GM18858 (cell line): ENCODE results near the gene GAS6.
"Not testable (repeated sequence)": the region's sequence is repeated elsewhere in the genome, so short reads cannot be mapped to it uniquely, and the experiment has no call there.

Experiments used
- ATAC-seq: cut with Tn5 transposase; IDR thresholded peaks from one replicate; pipeline ENCODE4 v1.9.1; 2021; ENCODE audit not compliant: unreplicated experiment

GAS6 gene

GRCh38 chr13:113863524-113864272, at the start of gene GAS6:
GAS6 (minus strand) TSS chr13:113864076; CDS start chr13:113863920, 156 bp downstream.
- ATAC-seq = no peak

GRCh38 chr13:113913408-113913807, 49.5 kb upstream of the GAS6 start:
- not testable (repeated sequence) for ATAC-seq

DNA sequence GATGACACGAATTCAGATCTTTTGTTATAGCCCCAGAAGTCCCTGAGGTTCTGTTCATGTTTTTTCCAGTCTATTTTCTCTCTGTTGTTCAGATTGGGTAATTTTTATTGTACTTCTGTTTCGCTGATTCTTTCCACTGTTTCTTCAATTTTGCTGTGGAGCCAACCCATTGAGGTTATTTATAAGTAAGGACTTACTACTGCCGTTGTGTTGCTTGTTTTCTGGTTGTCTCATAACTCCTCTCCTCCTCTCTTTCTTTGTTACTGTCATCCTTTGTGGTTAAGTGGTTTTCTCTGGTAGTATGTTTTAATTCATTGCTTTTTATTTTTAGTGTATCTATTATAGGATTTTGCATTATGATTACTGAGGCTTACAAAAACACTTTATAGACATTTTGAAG, 48.7 kb upstream of the GAS6 start:
- no peak for ATAC-seq

DNA sequence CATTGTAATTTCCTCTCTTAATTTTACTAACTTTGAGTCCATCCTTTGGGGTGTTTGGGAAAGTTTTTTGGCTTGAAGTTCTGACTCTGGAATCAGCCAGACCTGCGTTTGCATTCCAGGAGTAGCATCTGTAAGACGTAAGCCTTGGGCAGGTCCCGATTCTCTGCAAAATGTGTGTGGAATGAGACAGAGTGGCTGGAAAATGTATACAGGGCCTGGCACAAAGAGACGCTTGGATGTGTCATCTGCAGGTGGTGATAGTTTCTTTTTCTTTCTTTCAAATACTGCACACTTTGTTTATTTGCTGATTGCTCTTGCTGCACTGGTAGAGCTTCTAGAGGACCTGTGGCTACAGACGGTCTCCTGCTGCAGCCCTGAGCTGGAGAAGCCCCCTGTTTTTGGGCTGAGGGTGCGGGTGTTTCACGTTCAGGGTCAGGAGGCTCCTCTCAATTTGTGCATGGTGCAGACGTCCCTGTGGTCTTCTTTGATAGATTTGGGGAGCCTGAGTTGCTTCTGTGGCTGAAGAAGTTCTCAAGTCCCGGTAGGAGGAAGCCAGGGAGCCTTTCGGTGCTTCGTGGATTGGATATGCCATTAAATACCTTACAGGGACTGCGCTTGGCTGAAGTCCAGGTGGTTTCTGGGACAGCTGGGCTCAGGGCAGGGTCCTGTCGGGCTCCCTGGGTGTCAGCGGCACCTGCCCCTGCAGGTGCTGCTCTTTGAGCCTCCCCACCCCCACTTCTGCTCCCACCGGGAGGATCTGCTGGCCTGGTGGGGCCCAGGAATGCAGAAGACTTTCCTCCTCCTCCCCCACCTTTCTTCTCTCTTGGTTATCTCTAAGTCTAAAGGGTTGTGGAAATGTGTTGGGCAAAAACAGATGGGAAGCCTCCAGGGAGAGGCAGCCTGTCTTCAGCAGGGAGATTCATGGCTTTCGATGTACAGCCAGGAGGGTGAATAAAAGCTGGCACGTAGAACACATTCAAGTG, 44.0 kb upstream of the GAS6 start:
- ATAC-seq = no peak

GRCh38 chr13:113906571-113906970, 42.7 kb upstream of the GAS6 start:
- ATAC-seq = no peak

DNA sequence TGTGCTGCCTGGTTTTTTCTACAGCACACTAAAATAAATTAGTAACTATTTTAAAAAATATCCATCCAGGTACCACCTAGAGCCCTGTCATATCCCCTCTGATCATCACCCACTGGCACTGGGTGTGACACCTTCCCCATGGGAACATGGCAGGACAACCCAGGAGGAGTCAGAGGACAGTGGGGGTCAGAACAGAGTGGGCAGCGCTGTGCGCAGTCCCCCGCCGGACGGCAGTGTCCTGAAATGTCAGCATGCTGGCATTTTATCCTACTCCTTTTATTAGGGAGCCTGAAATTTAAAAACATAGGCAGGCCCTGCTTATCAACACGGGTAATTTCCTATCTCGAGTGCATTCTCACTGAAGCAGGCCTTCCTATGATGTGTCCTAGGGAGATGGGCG, 42.1 kb upstream of the GAS6 start:
- ATAC-seq = no peak

DNA sequence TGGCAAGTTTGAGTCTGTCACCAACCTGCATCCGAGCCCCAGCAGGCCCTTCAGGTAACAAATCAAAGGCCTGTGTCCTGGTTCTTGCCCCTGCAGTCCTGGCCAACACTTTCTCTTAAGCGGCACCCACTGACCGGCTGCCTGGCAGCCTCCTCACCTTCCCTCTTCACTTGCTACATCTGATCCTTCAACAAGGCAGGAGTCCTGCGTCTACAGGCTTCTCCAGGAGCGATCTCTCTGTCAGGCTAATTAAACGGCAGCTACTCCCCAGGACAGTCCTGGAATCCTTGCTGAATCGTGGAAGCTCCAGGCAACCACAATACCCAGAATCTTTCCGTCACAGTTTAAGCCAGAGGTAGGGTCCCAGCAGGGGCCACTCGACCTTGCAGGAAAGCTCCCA, 41.1 kb upstream of the GAS6 start:
- ATAC-seq = no peak

- no peak for ATAC-seq
Measured at GRCh38 chr13:113904411-113904810, 40.5 kb upstream of the GAS6 start.

DNA sequence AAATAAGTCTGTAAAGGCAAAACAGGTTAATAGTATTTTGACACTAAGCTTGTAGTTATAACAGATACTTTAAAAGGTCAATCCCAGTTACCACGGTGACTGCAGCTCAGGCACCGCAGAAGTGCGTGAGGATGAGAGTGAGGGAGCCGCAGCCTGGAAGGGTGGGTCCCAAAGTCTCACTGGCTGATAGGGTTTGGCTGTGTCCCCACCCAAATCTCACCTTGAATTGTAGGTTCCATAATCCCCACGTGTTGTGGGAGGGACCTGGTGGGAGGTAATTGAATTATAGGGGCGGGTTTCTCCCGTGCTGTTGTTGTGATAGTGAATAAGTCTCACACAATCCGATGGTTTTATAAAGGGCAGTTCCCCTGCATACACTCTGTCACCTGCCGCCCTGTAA, 40.0 kb upstream of the GAS6 start:
- ATAC-seq = no peak

DNA sequence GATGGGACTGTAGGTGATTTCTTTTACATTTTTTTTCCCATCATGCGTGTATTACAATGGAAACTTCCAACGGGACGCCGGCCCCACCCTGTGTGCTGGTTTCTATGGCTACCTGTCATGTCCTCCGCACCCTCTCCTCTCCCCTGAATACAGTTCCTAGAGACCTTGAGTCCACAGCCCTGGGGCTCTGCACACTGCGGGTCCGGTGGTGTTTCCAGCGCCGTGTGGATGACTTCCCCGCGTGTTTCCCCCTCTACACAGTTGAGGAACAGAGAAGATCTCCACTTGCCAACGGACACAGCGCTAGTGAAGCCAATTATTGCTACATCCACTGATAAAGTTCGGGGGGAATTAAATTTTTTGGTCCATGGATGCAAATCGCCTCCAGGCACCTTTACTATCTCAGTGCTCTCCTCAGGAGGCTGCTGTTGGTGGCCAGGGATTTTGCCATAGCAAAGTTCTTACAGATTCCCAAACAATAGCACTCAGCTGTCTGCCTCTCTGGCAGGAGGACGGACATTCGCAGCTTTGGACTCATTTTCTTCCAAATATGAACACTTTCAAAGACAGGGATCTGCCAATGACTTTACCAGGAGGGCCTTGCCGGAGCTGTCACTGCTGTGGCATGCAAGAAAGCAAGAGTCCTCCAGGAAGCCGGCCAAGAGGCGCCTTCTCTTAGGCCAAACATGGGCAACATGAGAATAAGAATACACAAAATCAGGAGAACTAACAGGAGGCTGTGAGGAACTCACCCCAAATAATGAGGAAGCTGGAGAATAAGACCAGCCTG, 39.3 kb upstream of the GAS6 start:
- ATAC-seq = no peak

DNA sequence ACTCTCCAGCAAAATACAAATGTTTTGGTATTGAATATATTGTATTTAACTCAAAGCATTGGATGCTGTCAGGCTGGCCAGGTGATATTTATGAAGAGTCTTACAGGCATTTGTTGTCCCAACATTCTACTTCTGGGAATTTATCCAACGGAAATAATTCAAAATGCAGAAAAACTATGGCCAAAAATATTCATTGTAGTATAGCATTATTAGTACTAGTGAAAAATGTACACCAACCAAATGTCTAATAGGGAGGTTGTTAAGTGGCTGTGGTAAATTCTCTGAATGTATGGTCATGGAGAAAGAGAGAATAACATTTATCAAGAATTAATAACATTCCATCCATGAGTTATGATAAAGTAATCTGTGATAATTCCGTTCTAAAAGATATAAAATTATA, 38.6 kb upstream of the GAS6 start:
- no peak for ATAC-seq

DNA sequence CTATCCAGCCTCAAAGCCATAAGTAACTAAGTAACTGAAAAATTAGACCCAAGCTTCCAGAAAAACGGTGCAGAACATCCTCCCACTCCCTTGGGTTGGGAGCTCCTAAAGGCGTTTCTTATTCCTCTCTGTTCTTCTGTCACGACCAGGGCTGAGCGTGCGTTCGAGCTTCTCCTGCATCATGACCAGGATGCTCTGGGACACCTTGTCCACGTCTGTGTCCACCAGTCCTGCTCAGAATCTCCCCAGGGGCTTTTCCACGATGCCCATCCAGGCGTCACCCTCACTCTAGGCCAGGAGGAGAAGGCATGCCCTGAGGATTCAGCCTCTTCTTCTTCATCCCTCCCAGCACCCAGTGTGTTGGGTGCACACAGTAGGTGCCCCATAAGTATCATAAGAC, 37.8 kb upstream of the GAS6 start:
- no peak for ATAC-seq

- no peak for ATAC-seq
Measured at GRCh38 chr13:113901231-113901630, 37.4 kb upstream of the GAS6 start.

DNA sequence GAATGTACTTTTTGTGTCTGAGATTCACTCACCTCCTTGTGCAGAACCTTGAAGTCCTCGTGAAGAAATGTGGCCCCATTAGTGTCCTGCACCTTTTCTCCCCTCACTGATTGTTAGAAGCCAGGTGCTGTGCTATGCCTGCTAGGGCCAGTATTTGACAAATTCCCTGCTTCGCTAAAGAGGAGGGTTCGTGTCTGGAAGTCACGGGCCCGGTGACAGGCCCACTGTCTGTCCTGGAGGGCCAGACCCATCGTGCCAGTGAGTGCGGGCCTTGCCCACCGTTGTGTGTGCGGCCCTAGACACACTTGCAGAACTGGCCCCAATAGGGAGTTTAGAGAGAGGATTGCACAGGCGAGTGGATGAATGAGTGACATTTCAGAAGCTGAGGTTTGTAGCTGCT, 36.8 kb upstream of the GAS6 start:
- ATAC-seq = no peak

DNA sequence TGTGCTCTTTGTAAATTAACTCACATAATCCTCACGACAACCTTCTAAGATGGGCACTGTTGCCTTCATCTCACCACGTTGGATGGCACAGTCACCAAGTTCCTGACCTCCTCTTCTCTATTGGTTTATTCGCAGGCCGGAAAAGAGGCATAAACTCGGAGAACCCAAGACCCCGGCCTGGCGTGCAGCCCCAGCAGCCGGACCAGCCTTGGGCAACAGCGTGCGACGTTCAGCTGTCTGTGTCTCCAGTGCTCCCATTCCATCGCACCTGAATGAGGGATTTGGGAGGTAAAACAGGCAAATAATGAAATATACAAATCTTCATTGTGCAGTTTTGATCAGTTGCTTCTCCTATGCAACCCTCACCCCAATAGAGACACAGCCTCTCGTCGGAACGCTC, 34.5 kb upstream of the GAS6 start:
- ATAC-seq = no peak

DNA sequence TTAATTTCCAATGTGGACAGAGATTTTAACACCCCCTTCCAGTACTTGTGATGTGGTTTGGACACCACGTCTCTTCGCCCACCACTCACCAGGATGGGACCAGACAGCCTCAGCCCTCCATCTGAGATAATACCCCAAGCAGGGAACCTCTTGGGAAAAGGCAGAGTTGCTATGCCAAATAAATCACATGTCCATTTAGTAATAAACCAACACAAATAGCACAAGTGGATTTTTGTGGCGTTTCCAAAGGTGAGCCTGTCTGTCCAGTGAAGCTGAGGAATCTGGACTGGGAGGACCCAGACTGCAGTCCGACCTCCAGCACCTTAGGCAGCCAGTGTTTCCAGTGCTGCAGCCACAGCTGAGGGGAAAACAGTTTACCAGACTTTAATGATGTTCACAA, 34.1 kb upstream of the GAS6 start:
- no peak for ATAC-seq

GRCh38 chr13:113897161-113897560, 33.3 kb upstream of the GAS6 start:
- ATAC-seq = no peak

DNA sequence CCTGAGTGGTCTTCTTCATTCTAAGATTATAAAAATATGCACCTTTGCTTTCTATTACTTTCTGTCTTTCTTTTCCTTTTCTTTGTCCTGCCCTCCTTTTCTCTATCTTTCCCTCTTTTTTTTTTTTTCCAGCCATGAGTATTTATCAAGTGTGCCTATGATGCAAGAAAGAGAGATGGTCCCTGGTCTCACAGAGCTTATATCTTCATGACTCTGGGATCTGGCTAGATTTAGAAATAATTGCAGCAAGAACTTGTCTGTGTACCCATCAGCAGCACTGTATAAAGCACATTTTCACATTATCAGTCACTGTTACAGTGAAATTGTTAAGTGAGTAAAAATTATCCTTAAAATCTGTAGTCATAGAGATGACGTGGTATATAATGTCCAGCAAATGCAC, 31.6 kb upstream of the GAS6 start:
- ATAC-seq = no peak

GRCh38 chr13:113890774-113891480, 27.1 kb upstream of the GAS6 start:
- ATAC-seq = no peak

DNA sequence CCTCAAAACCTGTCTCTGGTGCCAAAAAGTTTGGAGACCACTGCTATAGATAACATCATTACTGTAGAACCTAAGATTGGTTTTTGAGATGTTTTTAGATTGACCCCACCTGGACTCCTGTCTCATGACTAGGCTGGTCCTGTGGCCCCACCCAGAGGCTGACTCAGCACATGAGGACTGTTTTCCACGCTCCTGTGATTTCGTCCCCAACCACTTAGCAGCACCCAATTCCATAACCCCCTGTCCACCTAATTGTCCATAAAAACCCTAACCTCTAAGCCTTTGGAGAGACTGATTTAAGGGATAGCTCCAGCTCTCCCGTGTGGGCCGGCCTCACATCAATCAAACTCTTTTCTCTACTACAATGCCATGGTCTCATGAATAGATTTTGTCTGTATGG, 25.6 kb upstream of the GAS6 start:
- ATAC-seq = no peak
